Ishikawa (cell line): ENCODE measurements around the gene KCTD13.

Experiments
- EGR1 ChIP-seq: IDR thresholded peaks from 2 replicates; pipeline ENCODE4 v1.6.1; 2012
- TEAD4 ChIP-seq: IDR thresholded peaks from 2 replicates; pipeline ENCODE4 v1.6.1; 2012
- TF ChIP-seq, protein P1 (sequence below): IDR thresholded peaks from 2 replicates; pipeline ENCODE4 v1.6.1; 2012; ENCODE audit warnings: low read depth, mild to moderate bottlenecking

DNA sequence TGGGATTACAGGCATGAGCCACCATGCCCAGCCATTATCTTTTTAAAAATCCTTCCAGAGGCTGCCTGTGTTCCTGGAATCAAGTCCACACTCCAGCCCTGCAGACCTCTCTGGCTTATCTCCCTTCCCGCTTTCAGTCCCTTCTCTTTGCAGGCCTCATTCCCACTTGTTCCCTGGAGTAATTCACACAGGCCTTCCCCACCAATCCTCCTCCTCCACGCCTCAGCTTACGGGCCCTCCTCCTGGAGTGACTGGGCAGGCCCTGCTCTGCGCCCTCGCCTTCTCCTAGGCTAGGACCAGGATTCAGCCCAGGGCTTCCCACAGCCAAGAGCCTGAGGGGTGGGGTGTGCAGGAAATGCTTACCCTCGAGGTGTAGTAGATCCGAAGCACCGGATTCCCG is 65.8 kb downstream of the KCTD13 start:
- no peak for TF ChIP-seq EGR1
- TF ChIP-seq, protein P1, sequence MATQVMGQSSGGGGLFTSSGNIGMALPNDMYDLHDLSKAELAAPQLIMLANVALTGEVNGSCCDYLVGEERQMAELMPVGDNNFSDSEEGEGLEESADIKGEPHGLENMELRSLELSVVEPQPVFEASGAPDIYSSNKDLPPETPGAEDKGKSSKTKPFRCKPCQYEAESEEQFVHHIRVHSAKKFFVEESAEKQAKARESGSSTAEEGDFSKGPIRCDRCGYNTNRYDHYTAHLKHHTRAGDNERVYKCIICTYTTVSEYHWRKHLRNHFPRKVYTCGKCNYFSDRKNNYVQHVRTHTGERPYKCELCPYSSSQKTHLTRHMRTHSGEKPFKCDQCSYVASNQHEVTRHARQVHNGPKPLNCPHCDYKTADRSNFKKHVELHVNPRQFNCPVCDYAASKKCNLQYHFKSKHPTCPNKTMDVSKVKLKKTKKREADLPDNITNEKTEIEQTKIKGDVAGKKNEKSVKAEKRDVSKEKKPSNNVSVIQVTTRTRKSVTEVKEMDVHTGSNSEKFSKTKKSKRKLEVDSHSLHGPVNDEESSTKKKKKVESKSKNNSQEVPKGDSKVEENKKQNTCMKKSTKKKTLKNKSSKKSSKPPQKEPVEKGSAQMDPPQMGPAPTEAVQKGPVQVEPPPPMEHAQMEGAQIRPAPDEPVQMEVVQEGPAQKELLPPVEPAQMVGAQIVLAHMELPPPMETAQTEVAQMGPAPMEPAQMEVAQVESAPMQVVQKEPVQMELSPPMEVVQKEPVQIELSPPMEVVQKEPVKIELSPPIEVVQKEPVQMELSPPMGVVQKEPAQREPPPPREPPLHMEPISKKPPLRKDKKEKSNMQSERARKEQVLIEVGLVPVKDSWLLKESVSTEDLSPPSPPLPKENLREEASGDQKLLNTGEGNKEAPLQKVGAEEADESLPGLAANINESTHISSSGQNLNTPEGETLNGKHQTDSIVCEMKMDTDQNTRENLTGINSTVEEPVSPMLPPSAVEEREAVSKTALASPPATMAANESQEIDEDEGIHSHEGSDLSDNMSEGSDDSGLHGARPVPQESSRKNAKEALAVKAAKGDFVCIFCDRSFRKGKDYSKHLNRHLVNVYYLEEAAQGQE: no peak
- TF ChIP-seq TEAD4: no peak
